HL-60/S4 (cell line): ENCODE data around the gene C16orf92.

Experiments
- in situ Hi-C: fragments of 300-500 bp; cut with MboI; formaldehyde crosslinking; loops from 2 replicates; pipeline ENCODE4 v1.14.3; 2022; ENCODE audit warnings: low sequenced_read_pairs

Gene C16orf92

GRCh38 chr16:30053376-30054015, 30.5 kb downstream of the C16orf92 start:
- in situ Hi-C loops: no loop called here

- in situ Hi-C loops: no loop called here
Measured at GRCh38 chr16:30054451-30054850, 31.5 kb downstream of the C16orf92 start.

- in situ Hi-C loops: no loop called here
Measured at GRCh38 chr16:30054959-30055553, 32.1 kb downstream of the C16orf92 start.

- in situ Hi-C loops: no loop called here
Measured at GRCh38 chr16:30060346-30060745, 37.3 kb downstream of the C16orf92 start.

- in situ Hi-C loops: no loop called here
Measured at GRCh38 chr16:30060836-30061554, 38.0 kb downstream of the C16orf92 start.

- in situ Hi-C loops: no loop called here
Measured at GRCh38 chr16:30063278-30063892, 40.4 kb downstream of the C16orf92 start.

- in situ Hi-C loops: no loop called here
Measured at GRCh38 chr16:30063893-30064728, 41.1 kb downstream of the C16orf92 start.

GRCh38 chr16:30064729-30065101, 41.7 kb downstream of the C16orf92 start:
- in situ Hi-C loops: no loop called here

GRCh38 chr16:30065102-30065942, 42.3 kb downstream of the C16orf92 start, which contains the start of gene ALDOA:
TSS of gene ALDOA (plus strand) at chr16:30065760. CDS start at chr16:30066898, 1,138 bp downstream.
- in situ Hi-C loops: no loop called here

- in situ Hi-C loops: no loop called here
Measured at GRCh38 chr16:30065943-30066760, 43.2 kb downstream of the C16orf92 start.

- in situ Hi-C loops: no loop called here
Measured at GRCh38 chr16:30066761-30067583, 44.0 kb downstream of the C16orf92 start.

GRCh38 chr16:30067584-30067916, 44.6 kb downstream of the C16orf92 start:
- in situ Hi-C loops: no loop called here

GRCh38 chr16:30068333-30068732, 45.3 kb downstream of the C16orf92 start:
- in situ Hi-C loops: no loop called here

- in situ Hi-C loops: no loop called here
Measured at GRCh38 chr16:30068750-30069610, 46.0 kb downstream of the C16orf92 start.

GRCh38 chr16:30069611-30070462, 46.8 kb downstream of the C16orf92 start:
- in situ Hi-C loops: no loop called here

GRCh38 chr16:30070490-30070889, 47.5 kb downstream of the C16orf92 start:
- in situ Hi-C loops: no loop called here
